ENCODE data around the gene MATN4. TPM values are rescaled to one million over a fixed set of nuclear protein-coding genes. Genes with fewer than 3 reads are reported as not detected.
A peak's percentile ranks its signal among the peaks of the same experiment; 100 is the strongest.

The MATN4 gene
- total and polyA plus RNA-seq, 2 of the 13 experiments (the other 11 are each of a cell fraction or from before 2014, with no cell fraction given): not detected

DNA sequence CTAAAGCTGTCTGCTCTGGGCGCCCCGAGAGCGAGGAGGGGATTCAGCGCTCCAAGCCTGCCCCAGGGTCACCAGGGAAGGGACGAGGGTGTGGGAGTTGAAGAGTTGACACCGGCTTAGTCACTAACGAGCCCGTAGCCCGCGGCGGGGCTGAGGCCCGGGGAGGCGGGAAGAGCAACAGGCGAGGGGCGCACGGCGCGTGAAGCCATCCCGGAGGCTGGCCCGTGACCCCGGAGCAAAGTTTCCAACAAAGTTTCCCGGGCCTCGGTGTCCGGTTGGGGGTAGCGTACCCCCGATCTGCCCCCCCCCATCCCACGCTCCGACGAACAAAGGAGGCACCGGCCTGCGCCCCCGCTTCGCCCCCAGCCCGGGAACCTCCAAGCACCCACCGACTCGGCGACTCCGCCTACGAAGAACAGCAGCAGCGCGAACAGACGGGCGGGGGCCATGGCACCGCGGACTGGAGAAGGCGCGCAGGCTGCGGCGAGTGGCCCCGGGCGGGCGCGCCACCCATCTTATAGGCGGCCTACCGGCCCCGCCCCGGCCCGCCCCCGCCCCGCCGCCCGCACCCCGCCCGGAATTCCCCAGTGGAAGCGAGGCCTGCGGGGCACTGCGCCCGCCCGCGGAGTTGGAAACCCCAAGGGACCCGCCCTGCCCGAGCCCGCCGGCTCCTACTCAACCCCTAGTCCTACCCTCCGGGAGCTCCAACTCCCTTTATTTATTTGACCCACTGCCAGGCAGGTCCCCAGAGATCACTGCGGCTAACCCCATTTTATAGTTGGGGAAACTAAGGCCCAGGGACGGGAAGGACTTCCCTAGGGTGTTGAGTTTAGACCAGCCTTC, 40.1 kb upstream of the MATN4 start, which contains the start of gene SDC4 (continued):
- peak; percentile 83 for TF ChIP-seq ZMYM4 (CRISPR knock-in tag; IDR thresholded peaks at IDR 0.05)
- peak; percentile 96 for TF ChIP-seq TMF1 (CRISPR knock-in tag; IDR thresholded peaks at IDR 0.05; ENCODE audit: low read depth)
- TF ChIP-seq GLI4 (CRISPR knock-in tag; IDR thresholded peaks at IDR 0.05; ENCODE audit: borderline replicate concordance): no peak
- TF ChIP-seq, protein P1, sequence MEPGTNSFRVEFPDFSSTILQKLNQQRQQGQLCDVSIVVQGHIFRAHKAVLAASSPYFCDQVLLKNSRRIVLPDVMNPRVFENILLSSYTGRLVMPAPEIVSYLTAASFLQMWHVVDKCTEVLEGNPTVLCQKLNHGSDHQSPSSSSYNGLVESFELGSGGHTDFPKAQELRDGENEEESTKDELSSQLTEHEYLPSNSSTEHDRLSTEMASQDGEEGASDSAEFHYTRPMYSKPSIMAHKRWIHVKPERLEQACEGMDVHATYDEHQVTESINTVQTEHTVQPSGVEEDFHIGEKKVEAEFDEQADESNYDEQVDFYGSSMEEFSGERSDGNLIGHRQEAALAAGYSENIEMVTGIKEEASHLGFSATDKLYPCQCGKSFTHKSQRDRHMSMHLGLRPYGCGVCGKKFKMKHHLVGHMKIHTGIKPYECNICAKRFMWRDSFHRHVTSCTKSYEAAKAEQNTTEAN (CRISPR knock-in tag; conservative IDR thresholded peaks at IDR 0.05): peak; percentile 58; the same call in 1 of the 2 replicates
- TF ChIP-seq NCOA5 (CRISPR knock-in tag; IDR thresholded peaks at IDR 0.05): no peak
- peak; percentile 89; the same call in 1 of the 2 replicates for TF ChIP-seq ZSCAN20 (CRISPR knock-in tag; IDR thresholded peaks at IDR 0.05; ENCODE audit: borderline replicate concordance)
- TF ChIP-seq JUND (CRISPR knock-in tag; IDR thresholded peaks at IDR 0.05): no peak; the same call in 1 of the 2 replicates
- TF ChIP-seq HOXA3 (CRISPR knock-in tag; IDR thresholded peaks at IDR 0.05): peak; percentile 70; the same call in 1 of the 2 replicates
- 0 out of 2 replicates have a peak, but pooled peaks have one; percentile 55 for TF ChIP-seq ZNF451 (CRISPR knock-in tag; IDR thresholded peaks at IDR 0.05)
- TF ChIP-seq MBD4 (IDR thresholded peaks at IDR 0.05; ENCODE audit: borderline replicate concordance, low read length): no peak
- TF ChIP-seq, protein P2, sequence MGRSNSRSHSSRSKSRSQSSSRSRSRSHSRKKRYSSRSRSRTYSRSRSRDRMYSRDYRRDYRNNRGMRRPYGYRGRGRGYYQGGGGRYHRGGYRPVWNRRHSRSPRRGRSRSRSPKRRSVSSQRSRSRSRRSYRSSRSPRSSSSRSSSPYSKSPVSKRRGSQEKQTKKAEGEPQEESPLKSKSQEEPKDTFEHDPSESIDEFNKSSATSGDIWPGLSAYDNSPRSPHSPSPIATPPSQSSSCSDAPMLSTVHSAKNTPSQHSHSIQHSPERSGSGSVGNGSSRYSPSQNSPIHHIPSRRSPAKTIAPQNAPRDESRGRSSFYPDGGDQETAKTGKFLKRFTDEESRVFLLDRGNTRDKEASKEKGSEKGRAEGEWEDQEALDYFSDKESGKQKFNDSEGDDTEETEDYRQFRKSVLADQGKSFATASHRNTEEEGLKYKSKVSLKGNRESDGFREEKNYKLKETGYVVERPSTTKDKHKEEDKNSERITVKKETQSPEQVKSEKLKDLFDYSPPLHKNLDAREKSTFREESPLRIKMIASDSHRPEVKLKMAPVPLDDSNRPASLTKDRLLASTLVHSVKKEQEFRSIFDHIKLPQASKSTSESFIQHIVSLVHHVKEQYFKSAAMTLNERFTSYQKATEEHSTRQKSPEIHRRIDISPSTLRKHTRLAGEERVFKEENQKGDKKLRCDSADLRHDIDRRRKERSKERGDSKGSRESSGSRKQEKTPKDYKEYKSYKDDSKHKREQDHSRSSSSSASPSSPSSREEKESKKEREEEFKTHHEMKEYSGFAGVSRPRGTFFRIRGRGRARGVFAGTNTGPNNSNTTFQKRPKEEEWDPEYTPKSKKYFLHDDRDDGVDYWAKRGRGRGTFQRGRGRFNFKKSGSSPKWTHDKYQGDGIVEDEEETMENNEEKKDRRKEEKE (IDR thresholded peaks at IDR 0.05): no peak
- peak; percentile 47 for TF ChIP-seq HDAC2 (CRISPR knock-in tag; IDR thresholded peaks at IDR 0.05)
- TF ChIP-seq ZSCAN22 (CRISPR knock-in tag; IDR thresholded peaks at IDR 0.05): no peak
- TF ChIP-seq, protein P3, sequence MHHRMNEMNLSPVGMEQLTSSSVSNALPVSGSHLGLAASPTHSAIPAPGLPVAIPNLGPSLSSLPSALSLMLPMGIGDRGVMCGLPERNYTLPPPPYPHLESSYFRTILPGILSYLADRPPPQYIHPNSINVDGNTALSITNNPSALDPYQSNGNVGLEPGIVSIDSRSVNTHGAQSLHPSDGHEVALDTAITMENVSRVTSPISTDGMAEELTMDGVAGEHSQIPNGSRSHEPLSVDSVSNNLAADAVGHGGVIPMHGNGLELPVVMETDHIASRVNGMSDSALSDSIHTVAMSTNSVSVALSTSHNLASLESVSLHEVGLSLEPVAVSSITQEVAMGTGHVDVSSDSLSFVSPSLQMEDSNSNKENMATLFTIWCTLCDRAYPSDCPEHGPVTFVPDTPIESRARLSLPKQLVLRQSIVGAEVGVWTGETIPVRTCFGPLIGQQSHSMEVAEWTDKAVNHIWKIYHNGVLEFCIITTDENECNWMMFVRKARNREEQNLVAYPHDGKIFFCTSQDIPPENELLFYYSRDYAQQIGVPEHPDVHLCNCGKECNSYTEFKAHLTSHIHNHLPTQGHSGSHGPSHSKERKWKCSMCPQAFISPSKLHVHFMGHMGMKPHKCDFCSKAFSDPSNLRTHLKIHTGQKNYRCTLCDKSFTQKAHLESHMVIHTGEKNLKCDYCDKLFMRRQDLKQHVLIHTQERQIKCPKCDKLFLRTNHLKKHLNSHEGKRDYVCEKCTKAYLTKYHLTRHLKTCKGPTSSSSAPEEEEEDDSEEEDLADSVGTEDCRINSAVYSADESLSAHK (CRISPR knock-in tag; IDR thresholded peaks at IDR 0.05; ENCODE audit: borderline replicate concordance): peak; percentile 66; the same call in 1 of the 2 replicates
- TF ChIP-seq RNF2 (conservative IDR thresholded peaks at IDR 0.05; ENCODE audit: low read depth): peak; percentile 59; the same call in 1 of the 2 replicates
- peak; percentile 82 for TF ChIP-seq ERF (CRISPR knock-in tag; IDR thresholded peaks at IDR 0.05)
- TF ChIP-seq, protein P4, sequence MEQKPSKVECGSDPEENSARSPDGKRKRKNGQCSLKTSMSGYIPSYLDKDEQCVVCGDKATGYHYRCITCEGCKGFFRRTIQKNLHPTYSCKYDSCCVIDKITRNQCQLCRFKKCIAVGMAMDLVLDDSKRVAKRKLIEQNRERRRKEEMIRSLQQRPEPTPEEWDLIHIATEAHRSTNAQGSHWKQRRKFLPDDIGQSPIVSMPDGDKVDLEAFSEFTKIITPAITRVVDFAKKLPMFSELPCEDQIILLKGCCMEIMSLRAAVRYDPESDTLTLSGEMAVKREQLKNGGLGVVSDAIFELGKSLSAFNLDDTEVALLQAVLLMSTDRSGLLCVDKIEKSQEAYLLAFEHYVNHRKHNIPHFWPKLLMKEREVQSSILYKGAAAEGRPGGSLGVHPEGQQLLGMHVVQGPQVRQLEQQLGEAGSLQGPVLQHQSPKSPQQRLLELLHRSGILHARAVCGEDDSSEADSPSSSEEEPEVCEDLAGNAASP (CRISPR knock-in tag; IDR thresholded peaks at IDR 0.05; ENCODE audit: borderline replicate concordance): 0 out of 2 replicates have a peak, but pooled peaks have one; percentile 37
- TF ChIP-seq ZNF354B (CRISPR knock-in tag; IDR thresholded peaks at IDR 0.05): 0 out of 2 replicates have a peak, but pooled peaks have one; percentile 45
- peak; percentile 96 for TF ChIP-seq KDM5B (CRISPR knock-in tag; IDR thresholded peaks at IDR 0.05; ENCODE audit: borderline replicate concordance)
- TF ChIP-seq SRSF4 (IDR thresholded peaks at IDR 0.05; ENCODE audit: low read depth, low read length, poor library complexity, severe bottlenecking): no peak
- peak; percentile 56; the same call in 1 of the 2 replicates for TF ChIP-seq ZNF205 (CRISPR knock-in tag; IDR thresholded peaks at IDR 0.05)
